ENCODE data around the gene WDR74.

DNA sequence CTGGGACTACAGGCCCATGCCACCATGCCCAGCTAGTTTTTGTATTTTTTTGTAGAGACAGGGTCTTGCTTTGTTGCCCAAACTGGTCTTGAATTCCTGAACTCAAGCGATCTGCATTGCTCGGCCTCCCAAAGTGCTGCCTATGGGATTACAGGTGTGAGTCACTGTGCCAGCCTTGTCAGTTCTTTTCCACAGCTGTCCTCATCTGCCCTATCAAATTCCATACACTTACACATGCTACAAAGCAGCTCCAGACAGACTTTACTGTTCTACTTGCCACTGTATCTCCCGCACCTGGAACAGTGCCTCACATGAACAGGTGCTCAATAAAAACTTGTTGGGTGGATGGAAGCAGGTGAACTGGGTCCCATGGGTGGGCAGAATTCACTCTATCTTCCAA is 15.7 kb downstream of the WDR74 start:
- TF ChIP-seq, protein P1, sequence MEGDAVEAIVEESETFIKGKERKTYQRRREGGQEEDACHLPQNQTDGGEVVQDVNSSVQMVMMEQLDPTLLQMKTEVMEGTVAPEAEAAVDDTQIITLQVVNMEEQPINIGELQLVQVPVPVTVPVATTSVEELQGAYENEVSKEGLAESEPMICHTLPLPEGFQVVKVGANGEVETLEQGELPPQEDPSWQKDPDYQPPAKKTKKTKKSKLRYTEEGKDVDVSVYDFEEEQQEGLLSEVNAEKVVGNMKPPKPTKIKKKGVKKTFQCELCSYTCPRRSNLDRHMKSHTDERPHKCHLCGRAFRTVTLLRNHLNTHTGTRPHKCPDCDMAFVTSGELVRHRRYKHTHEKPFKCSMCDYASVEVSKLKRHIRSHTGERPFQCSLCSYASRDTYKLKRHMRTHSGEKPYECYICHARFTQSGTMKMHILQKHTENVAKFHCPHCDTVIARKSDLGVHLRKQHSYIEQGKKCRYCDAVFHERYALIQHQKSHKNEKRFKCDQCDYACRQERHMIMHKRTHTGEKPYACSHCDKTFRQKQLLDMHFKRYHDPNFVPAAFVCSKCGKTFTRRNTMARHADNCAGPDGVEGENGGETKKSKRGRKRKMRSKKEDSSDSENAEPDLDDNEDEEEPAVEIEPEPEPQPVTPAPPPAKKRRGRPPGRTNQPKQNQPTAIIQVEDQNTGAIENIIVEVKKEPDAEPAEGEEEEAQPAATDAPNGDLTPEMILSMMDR (IDR thresholded peaks at IDR 0.05 in 4 of 5, conservative IDR thresholded peaks at IDR 0.05 in 1 of 5) = no peak
- no peak for TF ChIP-seq POLR2A (IDR thresholded peaks at IDR 0.05)

All from gastrocnemius medialis (tissue), 4 donors.